Hematopoietic multipotent progenitor cell treated with erythropoietin and hydrocortisone succinate and interleukin-3 and kit ligand, for 17 days (in vitro differentiated cells): ENCODE measurements around the gene KCNK17.
A peak's percentile ranks its signal among the peaks of the same experiment; 100 is the strongest.

Source experiments
- DNase-seq: peaks from one replicate; pipeline ENCODE4 v3.0.0-alpha.2; 2015; ENCODE audit warnings: low spot score

KCNK17 gene, protein sequence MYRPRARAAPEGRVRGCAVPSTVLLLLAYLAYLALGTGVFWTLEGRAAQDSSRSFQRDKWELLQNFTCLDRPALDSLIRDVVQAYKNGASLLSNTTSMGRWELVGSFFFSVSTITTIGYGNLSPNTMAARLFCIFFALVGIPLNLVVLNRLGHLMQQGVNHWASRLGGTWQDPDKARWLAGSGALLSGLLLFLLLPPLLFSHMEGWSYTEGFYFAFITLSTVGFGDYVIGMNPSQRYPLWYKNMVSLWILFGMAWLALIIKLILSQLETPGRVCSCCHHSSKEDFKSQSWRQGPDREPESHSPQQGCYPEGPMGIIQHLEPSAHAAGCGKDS

DNA sequence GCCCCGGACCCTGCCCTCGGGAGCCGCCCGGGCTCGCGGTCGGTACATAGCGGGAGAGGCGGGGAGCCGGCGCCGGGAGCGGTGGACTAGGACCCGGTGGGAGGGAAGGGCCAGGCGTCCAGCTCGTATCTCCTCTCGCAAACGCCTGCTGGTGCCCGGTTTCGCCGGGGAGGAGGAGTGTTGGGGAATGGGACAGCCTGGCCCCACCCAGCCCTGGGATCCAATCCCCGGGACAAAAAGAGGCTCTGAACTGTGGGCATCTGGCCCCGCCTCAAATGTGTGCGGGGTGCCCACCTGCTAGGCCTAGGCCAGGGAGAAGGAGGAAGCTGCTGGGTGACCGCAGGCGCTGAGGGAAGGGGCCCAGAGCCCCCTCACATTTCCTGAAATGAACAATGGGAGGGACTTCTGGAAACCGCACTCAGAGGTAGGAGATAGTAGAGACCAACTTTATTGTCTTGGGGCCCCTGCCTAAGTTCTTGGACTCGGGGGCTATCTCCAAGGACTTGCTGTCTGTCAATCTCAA lies at the start of gene KCNK17:
Gene KCNK17, minus strand, starts transcription at position 147 of the 523 bp plus-strand sequence. Its CDS starts 99 bp downstream, at position 48.
- DNase-seq: no peak

DNA sequence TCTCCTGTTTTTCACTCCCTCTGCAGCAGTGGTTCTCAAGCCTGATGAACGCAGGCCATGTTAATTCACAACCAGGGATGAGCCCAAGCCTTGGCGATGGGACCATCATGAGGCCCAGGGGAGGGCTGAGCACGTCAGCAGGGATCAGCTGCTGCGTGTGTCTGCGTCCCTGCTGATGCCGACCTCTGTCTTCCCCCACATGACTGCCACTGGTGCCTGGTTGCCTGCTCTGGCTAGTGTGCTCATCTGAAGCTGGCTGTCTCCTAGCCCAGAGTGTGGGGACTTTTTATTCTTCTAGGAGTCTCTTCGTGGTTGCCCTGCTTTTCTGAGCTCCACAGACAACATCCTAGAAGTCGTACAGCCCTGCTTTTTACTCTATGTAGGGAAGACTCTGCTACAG lies 49.1 kb upstream of the KCNK17 start:
- DNase-seq: no peak

DNA sequence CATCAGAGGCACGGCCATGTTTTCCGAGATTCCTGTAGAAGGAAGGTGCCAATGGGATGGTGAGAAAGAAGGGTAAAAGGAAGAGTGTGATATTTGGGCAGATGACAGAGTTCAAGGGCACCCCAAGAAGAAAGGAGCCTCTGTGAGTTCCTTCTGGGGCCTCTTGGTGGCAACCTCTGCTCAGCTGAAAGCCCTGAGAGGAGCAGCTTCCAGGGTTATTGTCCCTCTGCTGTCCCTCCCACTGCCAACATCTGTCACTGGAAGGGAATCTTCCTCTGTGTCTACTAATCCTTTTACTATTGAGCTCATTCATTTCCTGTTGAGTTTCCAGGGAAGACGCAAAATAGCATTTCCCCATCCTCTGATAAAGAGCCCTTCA lies 48.3 kb upstream of the KCNK17 start:
- no peak for DNase-seq

DNA sequence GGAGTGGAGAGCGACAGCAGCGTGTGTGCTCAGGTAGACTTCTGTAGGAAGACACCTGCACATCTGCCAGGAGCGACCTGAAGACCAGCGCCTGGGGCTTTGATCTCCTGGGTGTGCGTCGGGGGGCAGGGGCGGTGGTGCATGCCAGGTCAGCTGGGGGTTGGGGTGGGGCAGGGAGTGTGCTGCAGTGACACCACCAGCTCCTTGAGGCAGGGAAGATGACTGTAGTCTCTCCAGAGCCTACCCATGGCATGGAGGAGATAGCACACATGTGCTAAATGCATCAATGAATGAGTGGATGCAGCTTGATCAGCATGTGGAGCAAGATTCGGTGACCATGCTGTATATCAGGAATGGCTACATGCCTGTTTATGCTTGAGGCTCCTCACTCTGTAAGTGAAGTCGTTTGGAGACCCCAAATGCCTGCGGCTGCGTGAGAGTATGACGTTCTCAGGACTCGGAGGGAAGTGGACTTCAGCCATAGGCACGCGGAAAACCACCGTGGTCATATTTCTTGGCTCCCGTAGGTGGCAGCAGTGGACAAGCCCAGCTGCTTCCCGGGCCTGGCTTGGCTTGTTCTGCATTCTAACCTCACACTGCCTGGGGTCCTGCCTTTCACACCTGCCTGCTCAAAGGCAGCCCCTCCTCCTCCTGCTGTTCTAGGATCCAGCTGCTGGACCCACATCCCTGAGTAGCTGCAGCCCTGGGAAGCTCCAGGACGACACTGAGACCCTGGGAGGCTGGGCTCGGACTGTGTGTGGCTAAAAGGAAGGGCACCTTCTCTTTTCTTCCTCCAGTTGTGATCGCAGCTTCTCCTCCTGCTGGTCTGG lies 47.7 kb upstream of the KCNK17 start:
- peak; percentile 5 for DNase-seq

DNA sequence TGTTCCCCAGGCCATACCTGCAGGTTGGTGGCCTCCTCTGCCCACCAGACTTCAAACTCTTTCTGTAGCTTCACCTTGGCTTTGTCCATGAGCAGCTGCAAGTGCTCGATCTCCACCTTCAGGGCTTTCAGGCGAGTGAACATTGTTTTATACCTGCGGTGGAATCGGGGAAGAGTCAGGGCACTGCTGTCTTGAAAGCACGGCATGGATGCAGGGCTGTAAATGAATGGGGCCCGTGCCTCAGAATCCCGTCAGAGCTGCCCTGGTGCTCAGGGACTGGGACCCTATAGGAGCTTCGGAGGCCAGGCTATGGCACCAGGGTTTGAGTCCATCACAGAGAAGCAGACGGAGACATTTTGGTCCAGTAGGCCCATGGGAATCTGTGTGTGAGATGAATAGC lies 46.2 kb upstream of the KCNK17 start:
- no peak for DNase-seq

DNA sequence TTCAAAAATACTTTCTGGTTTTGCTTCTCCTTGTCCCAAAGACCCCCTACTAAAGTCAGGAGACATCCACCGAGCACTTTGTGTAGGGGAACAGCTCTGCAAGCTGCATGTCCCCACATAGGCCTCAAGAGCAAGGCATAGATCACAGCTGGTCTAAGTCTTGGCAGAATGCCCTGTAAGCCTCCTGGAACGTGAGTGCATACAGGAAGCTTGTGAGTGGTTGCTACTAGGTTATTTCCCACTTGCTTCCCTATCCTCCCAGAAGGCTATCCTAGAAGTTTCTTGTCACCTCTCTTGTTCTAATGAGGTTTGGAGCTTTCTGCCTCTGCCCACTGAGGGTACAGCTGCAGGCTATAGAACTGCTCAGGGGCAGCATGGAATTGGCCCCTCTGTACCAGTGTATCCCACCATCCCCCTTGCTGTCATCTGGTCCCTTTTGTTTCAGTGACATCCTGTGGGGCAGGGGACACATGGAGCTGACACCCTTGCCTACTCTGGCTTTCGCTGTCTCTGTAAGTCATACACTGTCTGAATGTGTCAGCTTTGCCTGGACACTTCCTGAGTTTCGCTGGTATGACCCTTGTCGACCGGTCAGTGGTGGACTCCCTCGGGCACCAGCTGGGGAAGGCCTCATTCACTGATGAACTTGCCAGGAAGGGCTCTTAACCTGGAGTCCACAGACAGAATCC lies 43.9 kb upstream of the KCNK17 start:
- no peak for DNase-seq

DNA sequence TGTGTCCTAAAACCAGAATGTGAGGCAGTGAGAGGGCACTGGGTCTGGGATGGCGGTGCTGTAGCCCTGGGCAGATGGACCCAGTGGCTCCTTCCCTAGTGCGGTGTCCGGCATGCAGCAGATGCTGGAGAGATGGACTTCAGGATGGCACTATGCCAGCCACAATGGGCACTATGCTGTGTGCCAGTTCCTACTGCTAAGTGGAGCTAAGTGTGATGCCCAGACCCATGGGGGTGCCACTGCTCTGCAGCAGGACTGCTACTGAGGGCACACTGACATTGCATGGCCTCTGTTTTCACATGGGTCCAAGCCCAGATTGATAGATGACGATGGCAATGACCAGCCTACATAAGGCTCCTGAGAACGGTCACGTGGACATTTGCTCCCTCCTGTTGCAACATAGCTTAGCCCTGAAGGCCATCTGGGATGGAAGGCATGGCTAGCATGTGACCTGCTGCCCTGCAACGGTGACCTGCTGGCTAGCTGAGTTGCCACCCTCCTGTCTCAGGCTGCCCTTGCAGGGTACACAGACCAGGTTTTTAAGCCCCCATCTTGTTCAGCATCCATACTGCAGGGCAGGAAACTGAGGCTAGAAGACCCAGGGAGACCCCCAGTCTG lies 39.6 kb upstream of the KCNK17 start:
- no peak for DNase-seq

DNA sequence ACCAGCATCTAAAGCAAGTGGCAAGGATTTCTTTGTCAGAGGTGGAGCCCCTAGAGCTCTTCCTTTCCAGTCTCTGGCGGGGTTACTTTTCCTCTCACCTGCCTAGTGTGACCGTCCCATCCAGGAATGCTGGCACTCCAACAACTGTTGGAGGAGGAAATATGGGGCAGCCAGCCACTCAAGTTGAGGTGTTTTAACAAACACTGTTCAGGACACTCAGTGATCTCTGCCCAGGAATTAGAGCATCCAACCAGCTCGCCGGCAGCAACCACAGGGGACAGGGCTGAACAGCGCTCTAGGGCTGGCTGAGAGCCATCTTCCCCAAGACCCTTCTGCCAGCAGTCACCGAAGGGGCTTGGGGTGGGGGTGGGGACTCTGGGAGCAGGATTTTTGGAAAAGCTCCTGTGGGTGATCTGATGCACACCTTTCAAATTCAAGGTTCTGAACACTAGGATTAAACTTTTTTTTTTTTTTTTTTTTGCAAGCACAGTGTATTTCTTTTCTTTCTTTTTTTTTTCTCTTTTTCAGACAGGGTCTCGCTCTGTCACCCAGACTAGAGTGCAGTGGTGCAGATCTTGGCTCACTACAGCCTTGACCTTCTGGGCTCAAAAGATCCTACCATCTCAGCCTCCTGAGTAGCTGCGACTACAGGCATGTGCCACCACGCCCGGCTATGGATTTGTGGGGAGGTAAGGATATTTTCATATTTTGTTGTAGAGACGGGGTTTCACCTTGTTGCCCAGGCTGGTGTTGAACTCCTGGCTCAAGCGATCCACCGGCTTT lies 36.7 kb upstream of the KCNK17 start:
- no peak for DNase-seq

DNA sequence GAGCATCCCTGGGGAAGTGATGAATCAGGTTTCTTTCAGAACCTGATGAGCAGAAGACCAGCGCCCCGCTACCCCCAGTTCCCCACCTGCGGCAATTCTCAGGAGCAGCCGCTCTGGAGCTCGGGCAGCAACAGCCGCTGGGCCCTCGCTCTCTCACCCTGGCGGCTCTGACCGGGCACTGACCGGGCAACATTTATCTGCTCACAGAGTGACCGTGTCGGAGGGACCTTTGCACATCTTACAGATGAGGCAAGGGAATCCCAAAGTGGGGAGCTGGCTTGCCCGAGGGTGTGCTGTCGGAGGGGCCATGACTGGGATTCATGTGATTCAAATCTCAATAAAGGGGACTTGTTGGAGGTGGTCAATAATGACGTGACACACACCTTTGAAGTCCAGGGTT lies 34.5 kb upstream of the KCNK17 start:
- DNase-seq: no peak

DNA sequence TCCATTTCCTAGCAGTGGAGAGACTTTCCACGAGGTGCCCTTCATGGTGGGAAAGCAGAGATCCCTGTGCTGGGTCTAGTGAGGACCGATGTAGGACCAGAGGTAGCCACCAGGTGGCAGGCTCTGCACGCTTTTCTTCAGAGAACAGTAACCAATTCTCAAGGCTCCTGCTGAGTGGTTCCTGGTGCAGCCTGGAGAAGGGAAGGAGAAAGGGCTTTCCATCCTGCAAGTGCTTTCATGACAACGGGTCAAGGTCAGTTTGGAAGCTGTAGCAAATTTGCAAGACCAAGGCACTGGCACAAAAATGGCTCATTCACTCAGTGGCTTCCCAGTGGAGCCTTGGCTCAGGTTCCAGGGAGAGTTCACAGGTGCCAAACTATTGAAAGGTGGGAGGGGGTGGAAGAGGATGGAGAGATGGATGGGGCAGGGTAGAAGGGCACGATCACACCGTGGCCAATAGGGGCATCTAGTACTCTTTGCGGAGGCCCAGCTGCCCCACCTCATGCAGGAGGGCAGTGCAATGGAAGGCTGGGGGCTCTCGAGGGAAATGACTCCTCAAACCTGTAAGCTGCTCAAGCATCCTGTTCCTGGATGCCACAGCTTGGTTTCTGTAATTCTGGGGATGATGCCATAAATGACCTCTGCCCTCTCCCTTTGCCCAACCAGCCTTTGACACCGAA lies 33.8 kb upstream of the KCNK17 start:
- DNase-seq: peak; percentile 33

DNA sequence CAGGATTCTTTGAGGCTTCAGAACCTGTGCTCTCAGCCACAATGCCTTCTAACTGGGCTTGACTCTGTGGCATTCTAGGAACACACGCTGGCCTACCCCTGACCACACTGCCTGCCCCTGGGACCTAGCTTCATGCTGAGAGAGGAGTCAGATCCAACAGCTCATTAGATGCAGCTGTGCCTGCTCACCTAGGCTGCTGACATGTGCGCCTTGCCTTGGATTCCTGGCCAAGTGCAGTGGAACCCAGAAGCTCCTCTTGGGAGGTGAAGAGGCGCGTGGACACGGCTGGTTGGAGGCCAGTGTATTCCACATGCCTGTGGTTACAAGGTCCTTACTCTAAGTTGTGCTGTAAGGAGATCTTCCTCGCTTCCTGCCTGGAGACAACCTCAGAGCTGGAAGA lies 33.0 kb upstream of the KCNK17 start:
- DNase-seq: no peak

DNA sequence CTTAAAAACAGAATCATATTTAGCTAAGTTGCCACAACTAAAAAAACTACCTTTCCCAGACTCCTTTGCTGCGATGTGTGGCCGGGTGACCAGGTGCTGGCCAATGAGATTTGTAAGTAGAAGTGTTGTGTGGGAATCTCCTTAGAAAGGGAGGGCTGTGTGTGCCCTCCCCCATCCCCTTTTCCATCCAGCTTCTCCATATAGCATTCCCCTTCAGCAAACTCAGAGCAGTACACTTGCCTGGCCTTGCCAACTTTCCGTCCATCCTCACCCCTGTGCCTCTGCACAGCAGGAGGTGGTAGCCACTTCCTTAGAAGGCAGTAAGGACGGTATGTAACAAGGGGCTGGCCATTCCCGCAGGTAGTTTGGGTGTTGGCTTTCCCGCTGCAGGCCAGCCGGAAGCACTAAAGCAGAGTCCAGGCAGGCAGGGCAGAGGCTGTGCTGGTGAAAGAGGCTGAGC lies 30.6 kb upstream of the KCNK17 start:
- no peak for DNase-seq

DNA sequence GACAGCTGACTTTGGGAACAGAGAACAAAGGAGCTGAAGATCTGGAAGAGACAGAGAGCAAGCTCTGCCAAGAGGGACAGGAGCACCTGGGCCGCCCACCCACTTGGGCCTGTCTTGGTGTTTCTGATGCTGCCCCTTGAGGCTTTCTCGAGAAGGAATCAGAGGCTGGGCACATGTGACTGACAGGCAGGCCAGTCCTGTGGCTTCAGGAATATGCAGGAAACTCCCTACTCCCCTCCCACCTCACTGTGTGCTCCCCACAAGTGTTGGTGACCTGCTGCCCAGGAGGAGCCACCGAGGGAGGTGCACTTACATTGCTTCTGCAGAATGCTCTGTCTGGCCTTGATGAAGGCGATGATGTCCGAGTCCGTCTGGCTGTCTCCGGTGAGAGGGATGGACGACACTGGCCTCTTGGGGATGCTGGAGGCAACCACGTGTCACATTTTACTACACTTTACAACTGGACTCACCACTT lies 29.2 kb upstream of the KCNK17 start:
- DNase-seq: no peak

DNA sequence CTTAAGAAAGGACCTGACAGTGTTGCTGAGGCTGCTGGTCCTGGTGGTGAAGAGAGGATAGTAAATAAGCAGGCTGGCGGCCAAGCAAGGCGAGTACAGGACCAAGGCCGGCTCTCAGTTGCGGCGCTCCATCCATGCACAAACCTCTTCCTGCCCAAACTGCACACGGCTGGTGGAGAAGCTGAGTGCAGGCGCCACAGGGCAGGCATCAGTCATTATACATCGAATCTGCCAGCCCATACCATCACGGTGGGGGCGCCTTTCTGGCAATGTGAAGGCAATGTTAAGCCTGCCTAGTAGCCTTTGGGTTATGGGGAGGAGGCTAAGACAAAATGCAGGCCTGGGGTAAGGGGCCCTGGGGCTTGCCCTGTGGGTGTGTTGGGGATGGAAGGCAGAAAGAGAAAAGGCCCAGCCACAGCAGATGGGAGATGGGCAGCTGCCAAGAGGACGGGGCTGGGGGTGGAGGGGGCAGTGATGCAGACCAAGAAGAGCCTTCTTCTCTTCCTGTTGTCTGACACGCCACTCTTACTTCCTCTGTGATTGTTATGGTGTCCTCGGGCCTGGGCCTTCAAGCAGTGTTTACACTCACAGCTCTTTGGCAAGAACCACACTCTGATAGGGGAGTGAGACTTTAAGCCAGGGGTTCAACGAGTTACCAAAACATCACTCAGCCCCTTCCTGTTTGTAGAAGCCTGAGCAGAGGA lies 28.6 kb upstream of the KCNK17 start:
- no peak for DNase-seq

DNA sequence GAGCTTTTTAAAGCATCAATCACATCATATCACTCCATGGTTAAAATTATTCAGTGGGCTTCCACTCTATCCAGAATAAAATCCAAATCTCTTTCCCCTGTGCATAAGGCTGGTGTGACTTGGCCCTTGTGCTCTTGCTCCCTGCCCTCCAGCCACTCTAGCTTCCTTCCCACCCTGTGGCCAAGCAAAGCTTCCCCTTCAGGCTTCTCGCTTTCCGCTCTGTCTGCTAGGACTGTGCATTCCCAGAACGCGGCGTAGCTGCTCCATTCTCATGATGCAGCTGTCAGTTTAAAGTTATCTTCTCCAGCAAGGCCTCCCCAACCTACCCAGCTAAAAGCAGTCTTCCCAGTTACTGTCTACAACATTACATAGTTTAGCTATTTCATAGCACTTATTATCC lies 27.7 kb upstream of the KCNK17 start:
- DNase-seq: no peak

DNA sequence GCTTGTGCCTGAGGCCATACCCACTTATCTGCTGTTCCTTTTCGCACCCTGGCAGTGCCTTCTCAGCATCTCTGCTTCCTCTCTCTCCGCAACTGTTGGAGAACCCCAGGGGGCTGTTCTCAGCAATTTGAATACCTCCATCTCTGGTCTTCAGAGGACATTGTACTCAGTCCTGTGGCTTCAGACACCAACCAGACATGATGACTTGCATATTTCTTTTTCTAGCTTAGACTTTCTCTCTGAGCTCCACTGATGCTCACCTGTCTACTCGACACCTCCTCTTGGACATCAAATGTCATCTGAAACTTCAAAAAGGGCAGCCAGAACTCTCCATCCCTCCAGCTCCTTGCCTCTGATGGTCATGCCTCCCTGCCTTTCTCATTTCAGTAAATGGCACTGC lies 27.1 kb upstream of the KCNK17 start:
- no peak for DNase-seq

DNA sequence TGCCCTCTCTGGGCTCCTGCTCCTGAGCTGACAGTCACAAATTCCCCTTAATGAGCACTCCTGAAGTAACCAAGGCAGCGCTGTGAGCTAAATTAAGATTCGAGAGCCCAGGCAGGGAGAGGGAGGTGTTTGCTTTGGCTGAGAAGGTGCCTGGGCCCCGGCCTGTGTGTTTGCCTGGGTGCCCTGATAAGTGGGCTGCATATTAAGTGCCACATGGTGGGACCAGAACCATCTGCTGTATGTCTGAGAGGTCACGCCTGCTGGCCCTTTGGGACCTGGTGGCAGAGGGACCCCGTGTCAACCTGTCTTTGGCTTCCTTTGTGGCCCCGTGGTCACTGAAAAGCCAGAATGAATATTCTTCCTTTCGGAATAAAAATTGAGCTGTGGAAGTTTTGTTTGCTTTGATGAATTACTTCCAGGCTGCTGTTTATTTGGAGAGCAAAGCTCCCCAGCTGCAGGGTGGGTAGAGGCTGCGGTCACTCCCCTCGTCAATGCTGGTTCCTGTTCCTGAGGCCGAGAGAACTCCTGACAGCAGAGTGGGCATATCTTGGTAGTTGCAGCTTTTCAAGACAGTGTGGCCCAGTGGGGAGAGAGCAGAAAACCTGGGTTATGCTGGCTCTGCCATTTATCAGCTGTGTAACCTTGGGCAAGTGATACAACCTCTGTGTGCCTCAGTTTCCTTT lies 25.8 kb upstream of the KCNK17 start:
- DNase-seq: no peak

DNA sequence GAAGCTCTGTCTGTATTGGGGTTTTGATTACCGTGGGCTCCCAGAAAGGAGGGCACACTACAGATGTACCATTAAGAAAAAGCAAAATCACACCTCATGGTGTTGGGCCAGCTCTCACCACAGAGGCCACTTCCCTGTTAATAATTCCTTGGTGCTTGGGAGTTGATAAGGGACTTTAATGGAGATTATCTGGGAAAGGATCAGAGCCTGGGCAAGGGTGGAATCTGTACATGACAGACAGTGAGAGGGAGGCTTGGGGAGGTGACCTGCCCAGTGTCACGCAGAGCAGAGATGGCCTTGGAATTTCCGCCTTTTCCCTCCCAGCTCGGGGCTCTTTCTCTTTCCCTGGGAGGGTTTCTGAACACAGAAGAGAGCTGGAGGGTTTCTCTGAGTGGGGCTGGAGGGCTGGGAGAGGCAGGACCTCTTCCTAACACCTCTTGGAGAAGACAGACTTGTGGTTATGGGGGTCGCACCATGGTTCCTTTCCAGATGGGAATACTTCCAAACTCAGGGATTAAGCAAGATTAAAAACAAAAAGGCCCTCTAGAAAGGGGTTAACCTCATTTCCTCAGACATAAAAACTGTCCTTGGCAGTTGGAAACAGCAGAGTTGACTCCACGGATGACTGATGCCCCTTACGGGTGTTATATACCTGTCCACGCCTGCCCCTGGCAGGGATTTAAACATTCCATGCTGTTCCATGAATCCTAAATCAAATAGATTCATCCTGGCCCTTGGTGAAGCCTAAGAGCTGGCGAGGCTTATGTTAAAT lies 25.1 kb upstream of the KCNK17 start:
- DNase-seq: no peak

DNA sequence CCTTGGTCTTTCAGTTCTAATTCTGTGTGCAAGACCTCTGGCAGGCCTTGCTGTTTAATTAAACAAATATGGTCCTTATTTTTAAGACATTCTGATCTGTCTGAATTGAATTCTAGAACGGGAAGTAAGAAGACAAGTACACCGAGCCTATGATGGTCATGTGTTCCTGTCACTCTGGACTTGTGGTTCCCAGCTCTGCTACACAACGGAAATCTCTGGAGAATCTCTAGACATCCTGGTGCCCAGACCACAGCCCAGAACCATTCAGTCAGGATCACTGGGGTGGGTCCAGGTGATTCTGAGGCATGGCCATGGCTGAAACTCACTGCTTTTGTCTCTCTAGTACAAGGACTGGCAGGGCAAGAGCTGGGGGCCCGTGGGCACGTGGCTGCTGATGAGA lies 24.2 kb upstream of the KCNK17 start:
- no peak for DNase-seq
